BLaER1 treated with 17β-estradiol and CSF1 and Interleukin-3, amounts not matched to agents 10 nM and 100 nM (cell line): ENCODE data around the gene SLC30A2.
A peak's percentile ranks its signal among the peaks of the same experiment; 100 is the strongest.

ENCODE experiments used
- H3K27ac ChIP-seq, 11 experiments: shearing (Covaris generic); formaldehyde crosslinking; 2 replicates each; pipeline ENCODE4 v1.8.1; 2022
- H3K27me3 ChIP-seq, 11 experiments: shearing (Covaris generic); formaldehyde crosslinking; 2 replicates each; pipeline ENCODE4 v1.8.1; 2022
- H3K36me3 ChIP-seq, 11 experiments: shearing (Covaris generic); formaldehyde crosslinking; 2 replicates each; pipeline ENCODE4 v1.8.1; 2022
- H3K4me1 ChIP-seq, 10 experiments: shearing (Covaris generic); formaldehyde crosslinking; 2 replicates each; pipeline ENCODE4 v1.8.1; 2022
- H3K4me2 ChIP-seq, 11 experiments: shearing (Covaris generic); formaldehyde crosslinking; 2 replicates each; pipeline ENCODE4 v1.8.1; 2022
- H3K4me3 ChIP-seq, 10 experiments: shearing (Covaris generic); formaldehyde crosslinking; 2 replicates each; pipeline ENCODE4 v1.8.1; 2022
- H3K9ac ChIP-seq, 11 experiments: shearing (Covaris generic); formaldehyde crosslinking; 2 replicates each; pipeline ENCODE4 v1.8.1; 2022
- H3K9me3 ChIP-seq, 11 experiments: shearing (Covaris generic); formaldehyde crosslinking; replicated peaks in 1 of 11; 2 replicates each; pipeline ENCODE4 v1.8.1; 2022
- H4K20me1 ChIP-seq, 11 experiments: shearing (Covaris generic); formaldehyde crosslinking; 2 replicates each; pipeline ENCODE4 v1.8.1; 2022
- Cebpa-rat ChIP-seq, 11 experiments: shearing (Covaris generic); IDR thresholded peaks; 2 replicates each; pipeline ENCODE4 v1.8.1; 2022

The SLC30A2 gene

DNA sequence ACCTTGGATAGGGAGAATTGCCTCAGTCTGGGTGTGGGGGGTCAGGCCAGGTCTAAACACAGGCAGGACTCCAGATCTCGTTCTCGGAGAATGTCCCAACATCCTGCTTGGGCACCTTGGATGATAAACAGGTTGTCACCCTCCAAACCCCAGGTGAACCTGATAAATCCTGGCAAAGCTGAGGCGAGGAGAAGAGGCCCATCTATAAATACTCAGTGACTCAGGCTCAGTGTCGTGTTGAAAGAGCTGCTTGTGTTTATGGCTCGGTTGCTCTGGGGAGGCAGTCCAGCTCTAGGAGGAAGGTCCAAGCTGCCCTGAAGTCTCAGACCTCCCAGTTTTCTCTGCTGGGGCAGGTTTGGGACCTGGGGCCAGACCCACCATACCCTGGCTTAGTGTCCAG is 37.3 kb upstream of the SLC30A2 start:
- no peaks in the 10 kb centered on the region for H4K20me1 ChIP-seq
- H3K27ac ChIP-seq = no peak overlapping the region

DNA sequence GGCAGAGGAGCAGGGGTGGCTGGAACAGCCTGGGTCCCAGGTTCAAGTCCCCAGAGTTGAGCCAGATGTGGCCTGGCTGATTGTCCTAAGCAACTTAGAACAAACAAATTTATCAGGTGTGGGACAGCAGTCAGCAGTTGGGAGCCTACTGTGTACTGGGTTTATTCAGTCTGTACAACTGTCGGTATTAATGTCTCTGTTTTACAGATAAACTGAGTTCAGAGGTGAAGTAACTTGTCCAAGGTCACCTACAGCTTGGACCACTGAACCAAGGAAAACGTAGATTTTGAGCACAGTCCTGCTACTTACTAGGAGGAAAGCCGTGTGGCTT is 36.1 kb upstream of the SLC30A2 start:
- no peaks in the 10 kb centered on the region for H3K27me3 ChIP-seq
- H4K20me1 ChIP-seq = no peaks in the 10 kb centered on the region
- peaks cover 21 to 43% (median 37%) of the 10 kb centered on the region in 10 experiments for H3K4me1 ChIP-seq
- no peaks in the 10 kb centered on the region for H3K36me3 ChIP-seq
- H3K9ac ChIP-seq = no peak overlapping the region
- no peaks in the 10 kb centered on the region for H3K9me3 ChIP-seq
- no peak for TF ChIP-seq Cebpa-rat (IDR thresholded peaks at IDR 0.05)
- no peak overlapping the region for H3K4me3 ChIP-seq
- peak overlapping the region in 5 of 11 experiments; percentile 49 to 86 (median 74); a peak in 6 of 22 replicates for H3K4me2 ChIP-seq
- no peak overlapping the region for H3K27ac ChIP-seq

More for the DNA sequence above, 37.3 kb upstream of the SLC30A2 start:
- Histone ChIP-seq H3K36me3 (no peaks in the 10 kb centered on the region), H3K9me3 (no peaks in the 10 kb centered on the region), H3K9ac (no peak overlapping the region), H3K4me3 (no peak overlapping the region), H3K4me2 (no peak overlapping the region), H3K4me1 (peaks cover 21 to 41% (median 37%) of the 10 kb centered on the region in 10 experiments), H3K27me3 (no peaks in the 10 kb centered on the region)
- no peak for TF ChIP-seq Cebpa-rat (IDR thresholded peaks at IDR 0.05)

GRCh38 chr1:26081267-26082019 is 35.5 kb upstream of the SLC30A2 start:
- Histone ChIP-seq H3K9me3 (no peaks in the 10 kb centered on the region), H3K27ac (peak overlapping the region in 4 of 11 experiments; percentile 5 to 60 (median 30); a peak in 5 of 22 replicates), H3K4me3 (no peak overlapping the region), H3K9ac (no peak overlapping the region), H3K36me3 (no peaks in the 10 kb centered on the region), H3K4me2 (peak overlapping the region; percentile 49 to 86 (median 64)), H3K27me3 (no peaks in the 10 kb centered on the region), H3K4me1 (peaks cover 21 to 43% (median 37%) of the 10 kb centered on the region in 10 experiments), H4K20me1 (no peaks in the 10 kb centered on the region)
- no peak for TF ChIP-seq Cebpa-rat (IDR thresholded peaks at IDR 0.05)

DNA sequence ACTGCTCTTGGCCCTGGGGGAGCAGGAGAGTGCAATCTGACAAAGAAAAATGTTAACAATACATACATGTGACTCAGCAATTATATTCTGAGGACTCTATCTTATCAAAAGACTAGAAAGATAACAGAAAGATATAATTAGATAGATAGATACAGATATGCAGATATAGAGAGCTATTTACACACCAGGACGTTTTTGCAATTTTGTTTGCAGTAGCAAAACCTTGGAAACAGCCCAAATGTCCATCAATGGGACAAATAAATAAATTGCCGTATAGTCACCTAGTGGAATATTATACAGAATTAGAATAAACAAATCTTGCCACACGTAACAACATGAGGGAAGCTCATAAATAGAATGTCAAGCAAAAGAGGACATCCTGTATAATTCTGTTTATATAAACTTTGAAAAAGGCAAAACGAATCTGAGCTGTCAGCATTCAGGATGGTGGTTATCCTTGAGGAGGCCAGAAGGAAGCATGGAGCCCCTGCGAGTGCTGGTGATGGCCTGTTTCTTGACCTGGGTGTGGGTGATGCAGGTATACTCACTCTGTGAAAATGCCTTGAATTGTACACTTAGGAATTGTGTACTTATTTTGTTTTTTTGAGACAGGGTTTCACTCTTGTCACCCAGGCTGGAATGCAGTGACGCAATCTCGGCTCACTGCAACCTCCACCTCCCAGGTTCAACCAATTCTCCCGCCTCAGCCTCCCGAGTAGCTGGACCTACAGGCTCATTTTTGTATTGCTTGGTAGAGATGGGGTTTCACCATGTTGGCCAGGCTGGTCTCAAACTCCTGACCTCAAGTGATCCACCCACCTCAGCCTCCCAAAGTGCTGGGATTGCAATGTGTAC is 34.3 kb upstream of the SLC30A2 start:
- Histone ChIP-seq H3K4me1 (peaks cover 29 to 52% (median 45%) of the 10 kb centered on the region in 10 experiments), H3K4me3 (peak overlapping the region in 1 of 10 experiments; percentile 25; a peak in 1 of 20 replicates), H3K36me3 (no peaks in the 10 kb centered on the region), H3K27me3 (no peaks in the 10 kb centered on the region), H3K4me2 (peak overlapping the region; percentile 16 to 86 (median 65)), H3K27ac (peak overlapping the region in 6 of 11 experiments; percentile 46 to 75 (median 64); a peak in 12 of 22 replicates), H4K20me1 (no peaks in the 10 kb centered on the region), H3K9ac (peak overlapping the region in 6 of 11 experiments; percentile 32 to 68 (median 52); a peak in 7 of 22 replicates), H3K9me3 (no peaks in the 10 kb centered on the region)
- peak in 4 of 11 experiments; percentile 30 to 69 (median 50); a peak in 4 of 22 replicates for TF ChIP-seq Cebpa-rat (IDR thresholded peaks at IDR 0.05)

DNA sequence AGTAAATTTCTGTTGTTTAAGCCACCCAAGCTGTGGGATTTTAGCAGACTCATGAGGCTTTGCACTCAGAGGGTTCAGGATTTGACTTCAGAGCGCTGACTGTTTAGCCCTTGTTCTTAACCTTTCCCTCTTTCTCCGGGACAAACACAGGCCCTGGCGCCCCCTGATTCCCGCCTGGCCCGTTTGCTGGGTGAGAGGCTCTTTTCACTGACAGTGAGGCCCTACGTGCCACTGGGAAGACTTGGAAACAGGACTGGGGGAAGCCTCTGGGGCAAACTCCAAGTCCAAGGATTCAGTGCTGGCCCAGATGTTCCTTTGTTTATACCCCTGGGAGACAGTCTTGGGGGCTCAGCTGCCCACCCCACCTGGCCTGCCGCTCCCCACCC is 33.3 kb upstream of the SLC30A2 start:
- H4K20me1 ChIP-seq = no peaks in the 10 kb centered on the region
- peak overlapping the region in 7 of 11 experiments; percentile 46 to 75 (median 60); a peak in 13 of 22 replicates for H3K27ac ChIP-seq
- no peaks in the 10 kb centered on the region for H3K36me3 ChIP-seq
- peak overlapping the region in 6 of 11 experiments; percentile 32 to 68 (median 52); a peak in 11 of 22 replicates for H3K9ac ChIP-seq
- H3K4me1 ChIP-seq = peaks cover 29 to 54% (median 45%) of the 10 kb centered on the region in 10 experiments
- no peaks in the 10 kb centered on the region for H3K27me3 ChIP-seq
- peak overlapping the region in 1 of 10 experiments; percentile 25; a peak in 1 of 20 replicates for H3K4me3 ChIP-seq
- H3K4me2 ChIP-seq = peak overlapping the region in 10 of 11 experiments; percentile 44 to 86 (median 66); a peak in 19 of 22 replicates
- no peaks in the 10 kb centered on the region for H3K9me3 ChIP-seq
- no peak for TF ChIP-seq Cebpa-rat (IDR thresholded peaks at IDR 0.05)

DNA sequence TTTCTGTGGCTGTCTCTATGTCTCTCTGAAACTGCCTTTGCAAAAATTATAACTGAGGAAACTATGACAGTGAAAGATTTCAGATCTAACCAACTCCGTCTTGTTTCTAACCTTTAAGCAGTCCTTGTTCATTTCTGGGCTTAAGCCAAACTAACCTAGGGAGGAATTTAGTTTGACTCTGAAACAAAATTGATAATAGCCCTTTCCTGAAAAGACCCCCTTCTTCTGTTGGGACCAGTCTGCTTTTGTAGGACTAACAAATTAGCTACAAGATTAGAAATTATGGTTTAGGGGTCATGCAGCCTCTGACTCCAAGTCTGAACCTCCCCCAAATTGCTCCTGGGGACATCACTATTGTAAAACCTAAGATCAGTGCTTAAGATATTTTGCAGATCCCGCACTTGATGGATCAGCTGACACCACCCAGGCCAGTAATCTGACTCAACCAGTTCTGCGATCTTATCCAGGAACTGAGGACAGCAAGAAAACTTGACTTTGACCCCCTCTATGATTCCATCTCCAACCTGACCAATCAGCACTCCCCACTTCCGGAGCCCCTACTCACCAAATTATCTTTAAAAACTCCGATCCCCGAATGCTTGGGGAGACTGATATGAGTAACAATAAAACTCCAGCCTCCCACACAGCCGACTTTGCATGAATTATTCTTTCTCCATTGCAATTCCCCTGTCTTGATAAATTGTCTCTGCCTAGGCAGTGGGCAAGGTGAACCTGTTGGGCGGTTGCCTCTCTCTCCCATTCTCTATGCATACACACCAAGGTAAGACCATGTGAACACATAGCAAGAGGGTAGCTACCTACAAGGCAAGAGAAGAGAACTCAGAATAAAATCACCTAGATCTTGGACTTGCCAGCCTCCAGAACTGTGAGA is 32.6 kb upstream of the SLC30A2 start:
- Histone ChIP-seq H3K27ac (peak overlapping the region in 7 of 11 experiments; percentile 46 to 75 (median 60); a peak in 12 of 22 replicates), H3K4me3 (no peak overlapping the region)

DNA sequence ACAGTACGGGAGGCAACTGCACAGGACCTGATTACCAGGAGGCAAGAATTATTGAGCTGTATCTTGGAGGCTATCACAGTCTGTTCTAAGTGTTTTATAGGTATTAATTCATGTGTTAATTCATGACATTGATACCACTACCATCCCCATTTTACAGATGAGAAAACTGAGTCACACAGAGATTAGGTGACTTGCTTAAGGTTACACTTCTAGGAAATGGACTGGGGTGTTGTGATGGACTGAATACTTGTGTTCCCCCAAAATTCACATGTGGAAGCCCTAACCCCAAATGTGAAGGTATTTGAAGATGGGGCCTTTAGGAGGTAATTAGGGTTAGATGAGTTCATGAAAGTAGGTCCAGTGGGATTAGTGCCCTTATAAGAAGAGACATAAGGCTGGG is 31.6 kb upstream of the SLC30A2 start:
- no peaks in the 10 kb centered on the region for H3K27me3 ChIP-seq
- H3K9ac ChIP-seq = no peak overlapping the region
- H4K20me1 ChIP-seq = no peaks in the 10 kb centered on the region
- no peaks in the 10 kb centered on the region for H3K9me3 ChIP-seq
- peaks cover 29 to 54% (median 42%) of the 10 kb centered on the region in 10 experiments for H3K4me1 ChIP-seq
- H3K27ac ChIP-seq = no peak overlapping the region
- no peaks in the 10 kb centered on the region for H3K36me3 ChIP-seq
- no peak overlapping the region for H3K4me3 ChIP-seq
- no peak overlapping the region for H3K4me2 ChIP-seq
- no peak for TF ChIP-seq Cebpa-rat (IDR thresholded peaks at IDR 0.05)

More for the DNA sequence above, 32.6 kb upstream of the SLC30A2 start:
- Histone ChIP-seq H3K36me3 (no peaks in the 10 kb centered on the region), H3K9me3 (no peaks in the 10 kb centered on the region), H3K4me1 (peaks cover 29 to 54% (median 45%) of the 10 kb centered on the region in 10 experiments), H3K9ac (peak overlapping the region in 6 of 11 experiments; percentile 32 to 68 (median 52); a peak in 10 of 22 replicates), H3K27me3 (no peaks in the 10 kb centered on the region), H4K20me1 (no peaks in the 10 kb centered on the region), H3K4me2 (peak overlapping the region in 9 of 11 experiments; percentile 44 to 86 (median 66); a peak in 17 of 22 replicates)
- no peak for TF ChIP-seq Cebpa-rat (IDR thresholded peaks at IDR 0.05)

GRCh38 chr1:26075421-26076144 is 29.7 kb upstream of the SLC30A2 start:
- H3K4me2 ChIP-seq = peak overlapping the region; percentile 1 to 54 (median 40); a peak in 16 of 22 replicates
- H3K9me3 ChIP-seq = no peaks in the 10 kb centered on the region

More at GRCh38 chr1:26075421-26076144, 29.7 kb upstream of the SLC30A2 start:
- H4K20me1 ChIP-seq = no peaks in the 10 kb centered on the region
- H3K36me3 ChIP-seq = no peaks in the 10 kb centered on the region
- peaks cover 21 to 38% (median 29%) of the 10 kb centered on the region in 10 experiments for H3K4me1 ChIP-seq
- TF ChIP-seq Cebpa-rat (IDR thresholded peaks at IDR 0.05) = no peak
- H3K27ac ChIP-seq = no peak overlapping the region
- no peaks in the 10 kb centered on the region for H3K27me3 ChIP-seq
- no peak overlapping the region for H3K9ac ChIP-seq
- H3K4me3 ChIP-seq = no peak overlapping the region
